GM12874 (cell line): ENCODE measurements around the gene TBC1D2B.

ENCODE experiments used
- CTCF ChIP-seq: IDR thresholded peaks from 2 replicates; pipeline ENCODE4 v1.5.1; 2011; ENCODE audit warnings: low read depth, mild to moderate bottlenecking, control low read depth, low read length, moderate library complexity; ENCODE audit not compliant: insufficient read depth

TBC1D2B gene

GRCh38 chr15:77967798-77968197, 109.7 kb downstream of the TBC1D2B start:
- no peak for TF ChIP-seq CTCF

GRCh38 chr15:77966540-77967234, 110.8 kb downstream of the TBC1D2B start:
- TF ChIP-seq CTCF, result peak; percentile 82

- no peak for TF ChIP-seq CTCF
These were observed 113.3 kb downstream of the TBC1D2B start for GRCh38 chr15:77964193-77964592.

- TF ChIP-seq CTCF, result peak; percentile 95
These were observed 118.1 kb downstream of the TBC1D2B start for GRCh38 chr15:77959432-77959879.

- TF ChIP-seq CTCF, result peak; percentile 22; the same call in 1 of the 2 replicates
These were observed 124.5 kb downstream of the TBC1D2B start for GRCh38 chr15:77952928-77953446.

GRCh38 chr15:77945566-77945965, 131.9 kb downstream of the TBC1D2B start:
- TF ChIP-seq CTCF, result no peak
